Stimulated activated CD4-positive, alpha-beta T cell treated with anti-CD3 and anti-CD28 coated beads, Interleukin-4, amount 100 ng/mL, for 24 hours (primary cell): ENCODE results near the gene SGCA.
A peak's percentile ranks its signal among the peaks of the same experiment; 100 is the strongest.

Experiments used
- DNase-seq: peaks from one replicate; pipeline ENCODE4 v3.0.0-alpha.2; 2020

Gene SGCA

GRCh38 chr17:50149417-50150353, 16.1 kb upstream of the SGCA start:
- peak; percentile 52 for DNase-seq

DNA sequence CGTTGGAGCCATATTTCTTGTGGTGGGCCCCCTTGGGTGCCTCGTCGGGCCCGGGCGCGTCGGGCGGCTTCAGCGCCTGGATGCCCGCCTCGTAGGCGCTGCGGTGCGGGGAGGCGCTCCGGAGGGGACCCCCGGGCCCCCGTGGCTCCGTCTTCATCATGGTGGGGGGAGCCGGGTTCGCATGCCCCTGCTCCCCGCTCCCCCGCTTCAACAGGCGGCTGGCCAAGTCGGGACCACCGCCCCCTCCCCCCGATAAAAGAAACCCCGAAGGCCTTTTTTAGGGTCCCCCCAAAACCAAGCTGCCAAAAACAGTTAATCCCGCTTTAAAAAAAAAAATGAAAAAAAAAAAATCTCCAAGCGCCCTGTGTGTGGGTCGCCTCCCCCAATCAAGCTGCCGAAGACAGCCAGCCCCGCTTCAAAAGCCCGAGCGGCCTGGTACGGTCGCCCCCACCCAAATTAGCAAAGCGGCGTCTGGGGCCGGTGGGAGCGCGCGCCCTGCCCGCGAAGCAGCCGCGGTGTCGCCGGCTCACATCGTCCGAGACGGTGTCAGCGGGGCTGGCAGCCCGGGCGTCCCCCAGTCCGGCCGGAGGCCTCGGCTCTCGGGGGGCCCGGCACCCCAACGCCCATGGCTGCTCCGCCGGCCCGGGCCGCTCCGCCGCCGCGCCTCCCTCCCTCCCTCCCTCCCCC, 15.3 kb upstream of the SGCA start, which contains the start of gene PPP1R9B:
TSS of gene PPP1R9B (minus strand) at position 324 of the 687 bp plus-strand sequence. CDS start at position 160, 164 bp downstream.
- no peak for DNase-seq

- peak; percentile 86 for DNase-seq
These were observed 14.5 kb upstream of the SGCA start for GRCh38 chr17:50151041-50151936.

GRCh38 chr17:50151937-50152547, 13.8 kb upstream of the SGCA start:
- DNase-seq, result peak; percentile 58

- DNase-seq, result no peak
These were observed 13.1 kb upstream of the SGCA start for GRCh38 chr17:50152736-50153135.

DNA sequence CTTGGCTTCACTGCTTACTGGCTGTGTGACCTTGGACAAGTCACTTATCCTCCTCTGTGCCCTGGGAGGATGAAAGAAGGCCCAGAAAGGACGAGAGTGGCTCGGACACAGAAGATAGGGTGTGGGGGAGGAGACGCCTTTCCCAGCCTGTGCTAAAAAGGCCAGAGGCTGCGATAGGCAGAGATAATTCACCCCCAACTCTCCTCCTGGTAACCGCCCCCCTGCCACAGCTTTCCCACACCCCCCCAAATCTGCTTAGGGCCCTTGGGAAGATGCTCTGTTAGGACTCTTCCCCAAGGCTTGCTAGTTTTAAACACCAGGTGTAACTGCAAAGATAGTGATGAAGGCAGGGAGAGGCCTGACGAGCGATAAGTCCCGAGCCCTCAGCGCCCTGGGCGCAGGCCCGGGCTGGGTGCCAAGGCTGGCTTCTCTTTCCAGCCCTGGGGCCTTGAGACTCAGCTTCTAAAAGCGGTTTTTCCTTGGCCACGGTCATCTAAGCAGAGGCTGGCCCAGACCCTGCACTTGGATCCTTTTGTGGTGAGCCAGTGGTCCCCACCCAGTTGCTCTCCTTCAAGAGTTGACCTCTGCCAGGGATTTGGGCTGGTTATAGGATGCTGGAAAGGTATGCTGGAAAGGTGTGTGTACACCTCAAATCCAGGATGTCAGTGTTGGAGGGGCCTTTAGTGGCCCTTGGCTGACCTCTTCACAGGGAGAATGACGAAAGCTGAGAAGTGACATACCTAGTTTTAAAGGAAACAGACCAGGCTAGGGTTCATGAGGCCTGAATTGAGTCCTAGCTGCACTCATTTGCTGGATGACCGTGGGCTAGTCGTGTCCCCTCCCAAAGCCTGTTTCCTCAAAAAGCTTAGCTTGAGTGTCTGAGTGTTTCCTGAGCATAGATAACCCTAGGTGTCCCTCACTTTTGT, 11.9 kb upstream of the SGCA start:
- no peak for DNase-seq

DNA sequence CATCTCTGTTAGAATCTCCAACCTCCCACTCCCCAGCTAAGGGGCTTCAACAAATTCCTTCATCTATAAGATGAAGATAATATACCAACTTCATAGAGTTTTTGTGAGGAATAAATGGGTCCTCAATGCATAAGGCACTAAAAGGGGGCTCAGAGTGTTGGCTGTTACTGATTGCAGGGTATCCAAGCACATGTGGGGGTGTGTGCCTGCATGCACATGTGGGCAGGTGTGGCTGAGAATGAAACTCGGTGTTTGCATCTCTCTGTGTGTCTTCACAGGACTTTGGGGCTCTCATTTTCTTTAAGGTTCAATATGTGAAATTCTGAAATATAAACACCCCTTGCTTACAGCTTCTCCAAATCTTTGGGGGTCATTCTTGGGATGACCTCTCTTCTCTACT, 11.2 kb upstream of the SGCA start:
- DNase-seq, result no peak

DNA sequence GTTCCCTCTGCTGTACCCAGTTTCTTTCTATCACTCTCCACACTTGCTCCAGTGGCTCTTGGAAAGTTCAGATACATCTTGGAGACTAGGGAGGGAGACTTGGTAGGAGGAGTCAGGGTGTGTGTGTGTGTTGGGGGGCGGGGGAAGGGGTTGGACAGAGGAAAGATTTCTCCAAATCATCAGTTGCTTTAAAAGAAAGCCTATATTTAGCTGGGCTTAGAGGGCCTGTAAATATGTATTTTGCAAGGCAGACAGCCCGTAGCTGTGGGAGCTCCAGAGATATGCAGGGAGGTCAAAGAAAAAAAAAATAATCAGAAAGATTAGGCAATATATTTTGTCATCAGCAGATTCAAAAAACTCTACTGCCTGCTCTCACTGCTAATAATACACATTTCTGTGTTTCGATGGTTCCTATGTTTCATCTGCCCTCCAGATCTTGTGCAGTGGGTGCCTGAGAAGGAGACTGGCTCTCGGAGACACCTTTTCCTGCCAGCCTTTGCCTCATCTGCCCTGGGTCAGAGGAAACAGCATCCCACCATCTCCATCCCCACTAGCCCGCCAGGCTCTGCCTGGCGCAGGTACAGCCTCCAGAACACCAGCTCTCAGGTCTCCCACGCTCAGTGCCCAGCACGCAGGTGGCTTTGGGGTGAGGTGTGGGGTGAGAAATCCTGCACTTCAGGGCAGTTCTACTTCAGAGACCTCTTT, 10.5 kb upstream of the SGCA start:
- no peak for DNase-seq

DNA sequence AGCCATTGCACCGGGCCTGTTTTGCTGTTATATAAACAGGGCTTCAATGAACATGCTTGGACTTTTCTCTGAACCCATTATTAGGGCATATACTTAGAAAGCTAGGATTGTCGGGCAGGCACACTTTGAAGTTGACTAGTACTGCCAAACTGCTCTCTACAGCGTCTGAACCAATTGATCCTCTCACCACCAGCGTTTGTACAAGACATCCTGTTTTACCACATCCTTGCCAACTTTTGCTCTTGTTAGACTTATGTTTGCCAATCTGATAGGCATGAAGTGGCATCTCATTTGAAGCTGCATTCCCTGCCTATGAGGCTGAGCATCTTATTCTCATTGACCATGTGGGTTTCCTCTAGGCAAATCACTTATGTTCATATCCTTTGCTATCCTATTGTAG, 7.9 kb upstream of the SGCA start:
- DNase-seq, result no peak

DNA sequence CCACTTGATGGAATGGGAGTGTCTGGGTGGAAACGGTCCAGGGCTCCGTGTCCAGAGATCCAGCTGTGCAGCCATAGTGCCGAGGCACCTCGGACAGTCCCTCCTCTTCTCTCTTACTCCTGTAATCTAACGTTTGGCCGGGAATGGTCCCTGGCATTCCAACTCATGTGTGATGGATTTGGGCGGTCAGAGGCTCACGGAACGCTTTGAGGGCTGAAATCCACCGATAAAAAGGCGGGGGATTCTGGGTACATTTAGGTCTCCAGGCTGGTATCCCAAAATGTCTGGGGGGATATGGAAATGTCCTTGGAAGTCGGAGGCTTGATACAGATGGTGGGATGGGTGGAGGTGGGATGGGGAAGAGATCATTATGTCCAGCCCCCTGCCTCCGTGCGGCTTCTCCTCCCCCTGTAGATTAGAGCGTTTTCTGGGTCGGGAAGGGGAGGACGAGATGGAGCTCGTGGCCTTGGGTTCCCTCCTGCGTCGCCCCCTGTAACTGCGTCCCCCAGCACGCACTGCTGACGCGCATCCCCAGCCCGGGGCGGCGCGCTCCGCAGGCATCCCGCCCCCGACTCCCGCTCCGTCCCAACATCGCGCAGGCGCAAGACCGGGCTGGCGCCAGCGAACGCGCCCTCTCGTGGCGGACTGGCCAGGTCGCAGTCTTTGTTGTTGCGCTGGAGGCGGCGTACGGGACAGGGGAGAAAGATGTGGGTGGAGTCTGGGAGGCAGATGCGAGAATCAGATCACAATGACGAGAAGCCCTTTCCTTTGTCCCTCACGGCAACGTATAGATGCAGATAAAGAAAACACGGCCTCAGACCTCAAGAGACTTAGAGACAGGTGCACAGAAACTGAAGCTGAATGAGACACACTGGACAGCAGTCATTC, 4.5 kb upstream of the SGCA start:
- peak; percentile 96 for DNase-seq

GRCh38 chr17:50161911-50162288, 3.9 kb upstream of the SGCA start:
- DNase-seq, result no peak

DNA sequence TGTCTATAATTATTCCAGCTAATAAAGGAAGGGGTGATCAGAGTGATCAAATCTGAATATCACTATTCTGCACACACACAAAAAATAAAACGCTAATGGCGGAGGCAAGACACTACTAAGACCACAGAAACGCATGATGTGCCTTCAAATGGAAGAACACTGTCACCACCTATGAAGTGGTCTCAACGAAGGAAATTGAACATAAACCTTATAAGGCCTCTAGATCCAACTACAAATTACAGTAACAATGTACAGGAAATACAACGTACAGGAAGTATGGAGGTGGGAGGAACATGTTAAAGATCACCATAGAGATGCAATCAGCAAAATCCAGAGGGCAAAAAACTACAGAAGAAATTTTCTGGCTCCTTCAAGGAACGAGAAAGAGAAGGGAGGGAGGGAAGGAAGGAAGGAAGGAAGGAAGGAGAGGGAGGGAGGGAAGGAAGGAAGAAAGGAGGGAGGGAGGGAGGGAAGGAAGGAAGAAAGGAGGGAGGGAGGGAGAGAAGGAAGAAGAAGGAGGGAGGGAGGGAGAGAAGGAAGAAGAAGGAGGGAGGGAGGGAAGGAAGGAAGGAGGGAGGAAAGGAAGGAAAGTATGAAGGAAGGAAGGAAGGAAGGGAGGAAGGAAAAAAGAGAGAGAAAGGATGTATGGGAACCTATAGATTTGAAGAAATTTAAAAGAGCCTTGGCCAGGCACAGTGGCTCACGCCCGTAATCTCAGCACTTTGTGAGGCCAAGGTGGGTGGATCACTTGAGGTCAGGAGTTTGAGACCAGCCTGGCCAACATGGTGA, 3.1 kb upstream of the SGCA start:
- DNase-seq, result no peak

GRCh38 chr17:50163843-50164696, 1.7 kb upstream of the SGCA start:
- no peak for DNase-seq

DNA sequence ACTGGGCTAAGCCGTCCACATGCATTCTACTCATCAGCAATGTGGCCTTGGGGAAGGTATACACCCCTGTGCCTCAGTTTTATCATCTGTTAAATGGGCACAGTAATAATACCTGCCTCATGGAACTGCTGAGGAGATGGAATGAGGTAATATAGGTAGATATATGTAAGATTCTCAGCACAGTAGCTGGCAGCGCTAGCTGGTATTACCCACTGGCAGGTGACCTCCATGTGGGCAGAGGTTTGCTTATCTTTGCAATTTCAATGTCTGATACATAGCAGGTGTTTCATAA, 1.2 kb upstream of the SGCA start:
- DNase-seq, result no peak

GRCh38 chr17:50165066-50165465, 739 bp upstream of the SGCA start:
- no peak for DNase-seq

DNA sequence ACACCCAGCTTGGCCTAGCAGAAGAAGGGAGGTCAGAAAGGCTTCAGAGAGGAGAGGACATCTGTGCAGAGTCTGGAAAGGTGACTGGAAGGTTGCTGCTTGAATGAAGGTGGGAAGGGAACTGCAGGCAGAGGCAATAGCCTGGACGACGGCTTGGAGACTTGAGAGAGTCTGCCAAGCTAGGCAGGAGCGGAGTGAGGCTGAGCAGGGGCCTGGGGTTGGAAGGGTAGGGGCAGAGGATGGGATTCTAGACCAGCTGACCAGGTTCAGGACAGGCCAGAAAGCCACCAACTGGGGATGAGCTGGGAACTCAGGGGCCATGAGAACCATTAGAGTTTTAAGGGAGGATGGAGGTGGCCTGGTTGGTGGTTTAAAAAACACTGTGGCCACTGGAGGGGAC, 339 bp upstream of the SGCA start:
- no peak for DNase-seq

DNA sequence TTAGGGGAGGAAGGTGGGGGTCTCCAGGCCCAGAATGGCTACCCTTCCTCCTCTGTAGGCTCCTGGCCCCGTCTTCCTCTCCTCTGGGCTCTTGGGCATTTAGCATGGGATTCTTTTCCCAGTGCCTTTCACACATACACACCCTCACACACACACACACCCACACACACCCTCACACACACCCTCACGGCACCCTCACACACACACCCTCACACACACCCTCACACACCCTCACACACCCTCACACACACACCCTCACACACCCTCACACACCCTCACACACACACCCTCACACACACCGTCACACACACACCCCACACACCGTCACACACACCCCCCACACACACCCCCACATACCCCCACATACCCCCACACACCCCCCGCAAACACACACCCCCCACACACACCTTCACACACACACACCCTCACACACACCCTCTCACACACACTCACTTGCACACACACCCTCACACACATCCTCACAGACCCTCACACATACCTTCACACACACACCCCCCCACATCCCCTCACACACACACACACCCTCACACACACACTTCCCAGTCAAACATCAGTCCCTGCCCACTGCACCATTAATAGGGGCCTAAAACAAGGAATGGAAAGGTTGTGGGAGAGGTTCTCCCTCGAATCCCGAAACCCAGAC, 845 bp downstream of the SGCA start:
- DNase-seq, result no peak

GRCh38 chr17:50167371-50167770, 1.6 kb downstream of the SGCA start:
- DNase-seq, result no peak
